SK-N-MC (cell line): ENCODE data around the gene ARRDC2.

Experiments used
- EZH2 ChIP-seq: fragments of 200-600 bp; sonication (generic); IDR thresholded peaks from one replicate; pipeline ENCODE4 v1.6.1; 2017; ENCODE audit warnings: antibody characterized with exemption
- FOXP2 ChIP-seq: optimal IDR thresholded peaks from 2 replicates; pipeline ENCODE3; 2011; ENCODE audit warnings: mild to moderate bottlenecking, moderate library complexity; ENCODE audit not compliant: insufficient read depth; ENCODE audit errors: extremely low read length, control extremely low read depth
- POLR2AphosphoS5 ChIP-seq: IDR thresholded peaks from 2 replicates; pipeline ENCODE4 v1.6.1; 2012; ENCODE audit warnings: mild to moderate bottlenecking, low read depth, low read length, borderline replicate concordance

DNA sequence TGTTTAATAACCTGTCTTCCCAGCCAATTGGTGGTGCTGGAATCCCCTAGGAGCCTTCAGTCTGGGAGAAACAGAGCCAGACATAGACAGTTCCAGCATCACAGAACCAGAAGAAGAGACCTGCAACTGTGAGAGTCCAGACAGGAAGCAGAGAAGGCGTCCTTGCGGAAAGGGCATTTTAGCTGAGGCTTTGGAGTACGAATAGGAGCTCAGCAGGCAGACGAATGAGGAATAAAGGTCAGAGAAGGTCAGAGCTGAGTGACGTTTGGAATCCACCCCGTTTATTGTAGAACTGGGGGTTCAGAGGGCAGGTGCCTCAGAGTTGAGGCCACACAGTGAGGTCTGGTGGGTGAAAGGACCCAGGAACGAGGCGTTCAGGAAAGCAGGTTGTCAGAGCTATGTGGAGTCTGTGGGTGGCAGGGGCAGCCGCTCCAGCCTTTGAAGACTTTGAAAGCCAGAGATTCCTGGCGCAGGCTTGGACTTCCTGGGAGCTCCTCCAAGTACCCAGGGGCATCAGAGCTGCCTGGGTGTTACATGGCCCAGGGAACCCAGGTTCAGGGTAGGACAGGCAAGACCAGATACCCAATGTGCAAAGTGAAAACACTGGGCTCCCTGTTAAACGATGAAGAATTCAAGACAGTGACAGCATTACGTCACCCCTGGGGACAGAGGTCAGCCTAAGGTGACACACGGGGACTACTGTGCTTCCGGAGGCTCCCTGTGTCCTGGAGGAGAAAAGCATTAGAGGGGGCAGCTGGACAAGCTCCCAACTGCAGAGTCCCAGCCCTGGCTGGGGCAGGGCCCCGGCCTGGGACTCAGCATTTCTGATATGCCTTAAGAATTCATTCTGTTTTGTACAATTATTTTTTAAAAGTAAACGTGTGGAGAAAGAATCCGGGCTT lies 5.5 kb downstream of the ARRDC2 start:
- no peak for TF ChIP-seq POLR2AphosphoS5
- no peak for TF ChIP-seq EZH2
- TF ChIP-seq FOXP2, result no peak
